GM10847 (cell line): Measurements from ENCODE around the gene ACSL1.

Experiments
- POLR2A ChIP-seq: IDR thresholded peaks from 2 replicates; pipeline ENCODE4 v1.6.1; 2011; ENCODE audit not compliant: insufficient read length; ENCODE audit errors: extremely low read depth

ACSL1 gene

DNA sequence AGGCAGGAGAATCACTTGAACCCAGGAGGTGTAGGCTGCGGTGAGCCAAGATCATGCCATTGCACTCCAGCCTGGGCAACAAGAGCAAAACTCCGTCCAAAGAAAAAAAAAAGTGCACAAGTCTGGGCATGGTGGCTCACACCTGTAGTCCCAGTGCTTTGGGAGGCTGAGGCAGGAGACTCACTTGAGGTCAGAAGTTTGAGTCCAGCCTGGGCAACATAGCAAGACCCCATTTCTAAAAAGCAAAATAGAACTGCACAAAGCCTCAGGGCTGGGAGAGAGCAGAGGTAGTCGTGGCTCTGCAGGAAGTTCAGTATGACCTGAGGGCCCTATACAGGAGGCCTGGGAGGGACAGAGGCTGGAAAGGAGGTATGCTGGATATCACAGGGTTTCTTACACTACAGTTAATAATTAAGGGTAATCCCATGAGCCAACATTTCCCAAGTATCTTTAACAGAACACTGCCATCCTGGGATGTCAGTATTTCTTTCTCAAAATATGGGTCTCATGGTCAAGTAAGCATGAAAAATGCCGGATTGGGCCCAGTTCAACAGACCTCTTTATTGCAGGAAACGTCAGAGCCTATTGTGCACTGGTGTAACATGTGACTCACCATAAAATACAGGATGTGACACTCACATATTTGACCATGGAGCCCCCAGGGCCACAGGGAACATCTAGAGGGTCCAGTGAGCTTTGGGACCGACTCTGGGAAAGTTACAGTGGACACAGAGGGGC is 37.8 kb downstream of the ACSL1 start:
- TF ChIP-seq POLR2A, result no peak

DNA sequence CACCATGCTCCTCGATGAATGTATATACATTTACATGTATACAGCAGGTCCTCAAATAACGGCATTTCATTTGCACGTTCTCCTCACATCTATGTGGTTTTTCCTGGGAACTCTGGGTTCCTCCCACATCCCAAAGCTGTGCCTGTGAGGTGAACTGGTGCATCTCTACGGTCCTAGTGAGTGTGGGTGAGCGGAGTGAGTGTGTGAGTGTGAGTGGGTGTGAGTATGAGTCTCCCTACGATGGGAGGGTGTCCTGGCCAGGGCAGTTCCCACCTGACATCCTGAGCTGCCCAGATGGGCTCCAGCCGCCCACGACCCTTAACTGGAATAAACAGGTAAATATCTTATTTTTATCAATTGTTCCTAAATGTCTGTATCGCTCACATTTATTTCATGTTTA is 40.0 kb downstream of the ACSL1 start:
- TF ChIP-seq POLR2A, result no peak

DNA sequence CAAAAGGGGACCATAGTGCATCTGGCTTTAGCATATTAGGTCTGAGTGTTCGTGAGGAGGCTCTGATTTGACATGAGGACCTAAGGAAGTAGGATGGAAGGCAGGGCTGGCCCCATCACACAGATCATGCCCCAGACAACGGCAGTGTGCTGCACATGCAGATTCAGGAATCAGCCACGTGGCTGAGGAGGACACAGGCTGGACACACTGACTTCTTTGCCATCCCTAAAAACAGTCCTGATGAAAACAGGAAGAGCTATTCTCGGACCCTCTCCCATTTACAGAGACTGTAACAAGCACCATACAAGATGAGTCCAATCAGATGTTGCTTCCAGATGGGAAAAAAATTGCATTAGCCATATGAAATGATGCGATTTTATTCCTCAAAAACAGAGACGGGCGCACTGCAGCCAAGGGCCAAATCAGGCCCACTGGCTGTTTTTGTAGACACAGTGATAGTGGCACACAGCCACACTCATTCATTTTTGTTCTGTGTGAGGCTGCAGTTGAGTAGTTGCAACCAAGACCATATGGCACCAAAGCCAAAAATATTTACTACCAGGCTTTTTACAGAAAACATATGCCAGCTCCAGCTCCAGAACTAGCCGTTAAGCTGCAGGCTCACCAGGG is 41.0 kb downstream of the ACSL1 start:
- TF ChIP-seq POLR2A, result no peak

DNA sequence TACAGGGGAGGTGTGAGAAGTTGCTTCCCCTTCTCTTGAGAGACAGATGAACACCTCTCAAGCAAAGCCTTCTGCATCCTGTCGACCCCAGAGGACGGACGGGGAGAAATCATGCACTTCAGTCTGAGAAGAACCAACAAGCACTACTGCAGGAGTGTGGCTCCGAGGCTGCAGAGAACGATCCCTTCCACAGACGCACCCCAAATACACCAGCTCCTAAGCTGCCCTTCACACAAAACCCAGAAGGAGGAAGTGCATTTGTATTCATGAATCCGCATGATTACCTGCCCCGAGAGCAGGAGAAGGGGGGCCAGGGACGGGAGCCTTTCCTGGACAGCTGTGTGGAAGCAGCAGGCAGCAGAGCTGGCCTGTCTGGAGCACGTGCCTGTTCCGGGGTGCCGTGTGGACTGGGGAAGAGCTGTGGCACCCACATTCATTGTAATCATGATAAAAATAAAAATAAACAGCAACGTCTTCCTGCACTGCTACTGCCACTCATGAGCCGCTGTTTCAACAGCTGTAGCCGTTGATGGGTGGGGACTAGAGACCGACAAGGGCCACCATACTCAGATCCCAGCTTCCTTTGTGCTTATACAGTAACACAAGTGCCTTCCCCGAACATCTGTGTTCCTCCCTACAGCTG is 42.9 kb downstream of the ACSL1 start:
- TF ChIP-seq POLR2A, result no peak

DNA sequence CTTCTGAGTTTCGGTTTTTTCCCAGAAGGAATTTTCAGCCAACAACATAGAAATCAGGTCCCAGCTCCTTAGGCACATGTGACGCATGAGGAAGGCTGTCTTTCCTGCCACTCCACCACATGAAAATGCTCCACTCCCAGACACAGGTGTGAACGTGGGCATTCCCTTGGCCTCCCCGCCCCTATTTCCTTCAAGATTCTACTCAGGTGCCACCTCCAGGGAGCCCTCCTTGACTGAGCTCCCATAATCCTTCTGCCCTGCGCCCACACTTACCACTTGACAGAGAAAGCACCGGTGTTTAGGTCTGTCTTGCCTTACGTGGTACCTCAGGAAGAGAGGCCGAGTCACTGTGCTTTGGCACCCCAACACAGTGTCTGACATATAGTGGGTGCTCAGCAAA is 47.4 kb downstream of the ACSL1 start:
- TF ChIP-seq POLR2A, result no peak

DNA sequence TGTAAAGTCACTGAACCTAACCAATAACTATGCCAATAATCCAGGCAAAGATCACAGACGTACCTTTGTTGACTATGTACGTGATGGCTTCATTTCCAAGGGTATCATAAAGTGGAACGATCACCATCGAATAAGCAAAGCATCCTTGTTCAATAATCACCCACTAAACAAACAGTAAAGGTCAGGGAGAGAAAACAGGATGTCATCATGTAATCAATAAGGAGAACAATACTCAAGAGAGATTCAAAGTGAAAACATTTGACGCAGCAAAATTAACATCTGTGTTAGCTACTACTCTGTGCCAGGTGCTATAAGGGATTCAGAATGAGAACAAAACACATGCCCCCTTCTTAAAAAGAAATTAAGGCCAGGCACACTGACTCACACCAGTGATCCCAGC is 48.9 kb downstream of the ACSL1 start:
- TF ChIP-seq POLR2A, result no peak

DNA sequence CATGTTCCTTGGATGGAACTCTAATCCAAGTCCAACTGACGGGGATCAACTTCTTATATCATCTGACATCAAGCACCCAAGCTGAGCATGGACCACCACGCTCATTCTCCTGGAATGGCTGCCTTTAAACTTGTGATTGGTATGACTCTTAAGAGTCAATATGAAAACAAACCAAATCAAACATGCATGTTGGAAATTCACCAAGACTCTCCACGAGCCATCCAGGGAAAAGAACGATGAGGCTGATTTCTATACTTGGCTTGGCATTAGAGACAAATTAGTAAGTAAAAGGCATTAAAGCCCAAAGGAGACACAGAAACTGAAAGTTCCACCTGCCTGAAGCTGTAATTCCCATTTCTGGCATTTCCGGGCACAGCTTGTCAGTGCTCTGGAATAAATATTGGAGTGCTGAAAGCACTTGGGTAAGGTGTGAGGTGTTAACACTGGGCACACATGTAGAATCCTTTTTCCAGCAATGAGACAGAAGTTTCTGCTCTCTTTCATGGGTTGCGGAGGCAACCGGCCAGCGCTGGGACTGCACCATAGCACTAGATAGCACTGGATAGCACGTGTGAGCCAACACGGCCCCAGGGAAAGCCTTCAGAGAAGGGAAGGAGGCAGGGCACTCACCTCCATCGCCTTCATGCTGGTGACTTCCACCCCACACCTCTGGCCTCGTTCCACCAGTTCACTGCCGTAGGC is 49.8 kb downstream of the ACSL1 start:
- no peak for TF ChIP-seq POLR2A

DNA sequence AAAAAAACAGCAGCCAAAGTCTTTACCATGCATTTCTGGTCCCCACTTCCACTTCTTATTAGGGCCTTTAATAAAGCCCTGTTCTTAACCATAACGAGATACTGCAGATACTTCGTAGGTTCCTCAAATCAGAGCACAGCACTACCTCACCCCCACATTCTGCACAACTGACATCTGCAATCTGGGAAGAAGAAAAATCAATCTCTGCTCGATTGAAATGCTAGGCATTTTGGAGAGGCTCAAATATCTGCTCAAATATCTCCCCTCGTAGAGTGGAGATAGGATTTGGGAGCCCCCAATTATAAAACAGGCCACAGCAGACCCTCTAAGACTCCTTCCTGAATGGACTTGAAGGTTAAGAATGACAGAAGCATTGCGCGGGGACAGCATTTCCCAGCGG is 51.6 kb downstream of the ACSL1 start:
- TF ChIP-seq POLR2A, result no peak

DNA sequence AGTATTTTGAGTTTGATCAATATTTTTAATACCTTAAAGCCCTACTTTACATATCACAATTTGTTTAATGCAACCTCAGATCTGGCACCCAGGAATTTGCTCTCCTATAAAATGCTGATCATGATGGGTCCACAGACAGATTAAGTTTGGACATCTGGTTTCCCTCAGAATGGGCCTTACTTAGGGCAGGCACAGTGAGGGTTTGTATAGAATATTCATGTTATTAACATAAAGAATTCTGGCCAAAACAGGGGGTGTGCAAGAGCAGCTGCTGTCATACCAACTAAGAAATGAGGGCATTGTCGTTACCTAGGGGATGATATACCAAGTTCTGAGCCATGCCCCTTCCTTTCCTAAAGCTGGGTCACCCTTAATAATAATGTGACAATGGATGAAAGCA is 54.4 kb downstream of the ACSL1 start:
- TF ChIP-seq POLR2A, result no peak

DNA sequence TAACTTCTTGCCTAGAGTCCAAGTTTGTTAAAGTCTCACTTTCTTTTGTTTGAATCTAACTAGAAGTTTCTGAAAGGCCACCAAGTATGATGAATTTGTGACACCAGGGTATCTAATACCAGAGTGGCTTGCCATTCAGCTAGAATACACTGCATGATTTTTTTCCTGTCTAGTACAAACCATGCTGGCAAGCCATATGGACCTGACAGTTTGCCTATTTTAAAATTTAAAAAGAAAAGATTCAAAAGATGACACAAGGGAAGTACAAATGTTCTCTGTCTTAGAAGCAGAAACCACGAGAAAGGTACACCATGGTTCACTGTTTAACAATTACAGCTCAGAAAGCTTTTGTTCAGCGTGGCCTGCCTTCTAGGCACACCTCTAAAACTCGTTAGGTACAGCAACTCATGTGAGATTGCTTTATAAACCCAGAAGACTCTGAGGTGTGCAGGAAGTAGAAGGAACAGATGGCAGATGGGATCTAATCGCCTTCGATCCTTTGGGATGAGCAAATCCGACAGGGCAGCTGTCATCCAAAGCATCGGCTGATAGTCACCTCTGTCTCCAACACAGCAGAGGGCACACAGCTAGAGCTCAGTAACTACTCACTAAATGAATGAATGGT is 56.5 kb downstream of the ACSL1 start:
- no peak for TF ChIP-seq POLR2A

DNA sequence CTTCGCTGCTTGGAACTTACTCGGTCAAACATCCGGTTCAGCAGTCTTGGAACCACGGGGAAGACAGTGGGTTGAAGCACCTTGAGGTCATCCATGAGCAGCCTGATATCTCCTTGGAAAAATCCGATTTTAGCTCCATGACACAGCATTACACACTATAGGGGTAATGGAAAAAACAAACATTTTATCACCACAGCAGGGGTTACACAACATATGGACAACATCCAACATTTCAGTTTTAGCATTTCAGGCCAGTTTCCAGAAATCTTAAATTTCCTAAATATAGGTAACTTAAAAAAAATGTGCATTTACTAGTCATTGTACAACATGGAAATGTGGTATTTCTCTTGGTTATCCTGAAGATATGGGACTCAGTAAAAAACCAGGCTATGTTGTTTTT is 57.5 kb downstream of the ACSL1 start:
- no peak for TF ChIP-seq POLR2A

DNA sequence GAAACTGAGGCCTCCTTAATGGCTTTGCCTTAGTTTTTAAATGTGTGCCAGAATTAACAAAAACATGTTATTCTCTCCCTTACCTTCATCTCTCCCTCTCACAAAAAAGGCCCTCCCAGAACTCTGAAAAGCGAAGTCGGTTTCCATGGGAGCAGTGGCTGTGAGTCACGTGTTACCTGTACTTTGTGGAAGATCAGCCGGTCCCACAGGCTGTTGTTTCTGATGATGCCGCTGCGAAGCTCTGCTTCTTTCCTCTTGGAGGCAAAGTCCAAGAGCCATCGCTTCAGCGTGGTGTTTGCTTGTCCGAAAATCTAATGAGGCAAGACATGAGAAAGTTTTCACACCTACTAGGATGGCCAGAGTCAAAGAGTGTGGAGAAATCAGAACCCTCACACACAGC is 59.3 kb downstream of the ACSL1 start:
- TF ChIP-seq POLR2A, result no peak

DNA sequence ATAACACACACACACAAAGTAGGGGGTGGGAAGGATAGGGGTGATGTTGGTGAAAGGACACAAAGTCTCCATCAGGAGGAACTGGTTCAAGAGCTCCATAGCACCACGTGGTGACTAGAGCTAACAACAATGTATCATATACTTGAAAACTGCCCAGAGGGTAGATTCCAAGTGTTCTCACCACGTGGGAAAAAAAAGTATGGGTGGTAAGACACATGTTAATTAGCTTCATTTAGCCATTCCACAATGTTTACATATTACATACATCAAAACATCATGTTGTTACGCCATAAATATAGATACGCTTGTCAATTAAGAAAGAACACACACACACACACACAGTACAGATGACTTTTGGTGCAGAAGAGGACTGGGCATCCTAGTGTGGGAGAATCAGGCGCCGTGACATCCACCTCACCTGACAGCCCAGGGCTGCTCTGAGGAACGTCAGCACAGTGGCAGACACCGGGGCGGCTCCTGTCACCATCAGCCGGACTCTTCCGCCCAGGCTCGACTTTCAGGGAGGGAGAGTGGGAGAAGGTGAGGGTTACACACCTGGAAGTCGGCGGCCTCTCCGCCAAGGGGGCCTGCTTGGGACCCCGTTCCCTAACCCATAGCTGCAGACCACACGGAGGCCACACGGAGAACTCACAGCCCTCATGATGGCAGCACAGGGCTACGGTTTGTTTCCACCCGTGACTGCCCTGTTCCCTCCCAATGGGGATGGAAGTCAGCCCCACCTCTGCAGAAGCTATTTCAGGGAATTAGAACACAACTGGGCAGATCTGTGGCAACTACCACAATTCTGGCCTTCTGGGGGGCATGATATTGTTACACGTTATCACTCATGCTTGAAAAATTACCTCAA is 60.1 kb downstream of the ACSL1 start:
- TF ChIP-seq POLR2A, result no peak

DNA sequence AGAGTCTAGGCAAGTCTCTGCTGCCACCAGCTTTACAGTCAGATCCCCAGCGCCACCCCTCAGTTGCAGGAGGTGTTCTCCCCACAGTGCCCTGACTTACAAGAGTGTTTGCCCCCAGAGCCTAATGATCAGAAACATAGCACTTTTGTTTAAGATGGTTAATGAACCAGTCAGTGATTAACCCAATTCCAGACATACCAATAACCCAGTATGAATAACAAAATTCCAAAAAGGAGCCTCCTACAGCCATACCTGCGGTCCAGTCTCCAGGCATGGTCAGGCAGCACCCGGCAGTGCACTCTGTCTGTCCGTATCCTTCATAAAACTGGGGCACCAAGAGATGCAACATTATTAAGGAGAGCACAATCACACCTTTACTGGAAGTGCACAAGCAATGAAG is 61.2 kb downstream of the ACSL1 start:
- TF ChIP-seq POLR2A, result no peak
